Erythroblast (primary cell): ENCODE measurements around the gene GGA2.

Experiments
- GATA1 ChIP-seq: IDR thresholded peaks from 2 replicates; pipeline ENCODE4 v1.6.1; 2011; ENCODE audit warnings: low read depth, mild to moderate bottlenecking, control low read depth, low read length, moderate library complexity
- POLR2A ChIP-seq: IDR thresholded peaks from 2 replicates; pipeline ENCODE4 v1.6.1; 2011; ENCODE audit warnings: mild to moderate bottlenecking, low read length

- TF ChIP-seq POLR2A (no peak), GATA1 (no peak)
Measured at GRCh38 chr16:23534868-23535860, 24.9 kb upstream of the GGA2 start.
